ENCODE results near the gene MOB3A. TPM values are rescaled to one million over a fixed set of nuclear protein-coding genes. Genes with fewer than 3 reads are reported as not detected.

MOB3A gene
- total RNA-seq (2022) (10.8 and 11.7 TPM in 2 replicates), Bru-seq, nascent RNA (percentile 46 among the genes with signal in this experiment), BruChase-seq, experiment 1, labeled RNA remaining after a 2-hour chase (percentile 56 among the genes with signal in this experiment), BruChase-seq, experiment 2, labeled RNA remaining after a 6-hour chase (percentile 55 among the genes with signal in this experiment)
- long read RNA-seq, transcript MOB3A-201 (5 exons, 3,391 nt) = major isoform, 14 of 19 reads
- long read RNA-seq, partial matches to known transcripts = 2 of 19 reads
- long read RNA-seq, other reads (novel, unspliced or antisense) = 1 of 19 reads

DNA sequence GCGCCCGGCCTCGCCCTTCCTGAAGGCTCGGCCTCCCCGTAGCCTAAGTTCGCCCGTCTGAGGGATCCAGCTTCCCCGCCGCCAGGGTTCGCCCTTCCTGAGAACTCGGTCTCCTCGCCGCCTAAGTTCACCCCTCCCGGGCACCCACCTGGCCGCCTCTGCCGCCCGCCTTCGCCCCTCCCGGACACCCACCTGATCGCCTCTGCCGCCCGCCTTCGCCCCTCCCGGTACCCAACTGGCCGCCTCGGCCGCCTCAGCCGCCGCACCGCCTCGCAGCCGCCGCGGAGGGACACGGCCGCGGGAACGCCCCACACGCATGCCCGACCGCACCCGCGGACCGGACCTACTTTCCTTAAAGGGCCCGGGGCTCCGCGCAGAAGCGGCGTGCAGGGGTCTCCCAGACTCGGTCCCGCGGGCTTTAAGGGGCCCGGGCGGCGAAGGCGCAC, at the start of gene MOB3A:
TSS of gene MOB3A (minus strand) at position 293 of the 446 bp plus-strand sequence. CDS start 17,766 bp downstream, outside the sequence.
- BruUV-seq (replicated peaks) = no TSS peak
- DNase-seq = peak in 1 of 2 experiments; percentile 90
- peaks cover 8% of the 10 kb centered on the region for H3K4me1 ChIP-seq
- H3K36me3 Mint-ChIP-seq (ENCODE audit: insufficient read depth, unreplicated experiment) = peaks cover 48% of the 10 kb centered on the region
- intact Hi-C loops (cut with micrococcal nuclease; ENCODE audit: unreplicated experiment) = loop anchor here (2.0 to 5.0 kb wide), 2 partner anchors 34 to 55 kb away; partner anchors contain the start of gene AP3D1
- no peaks in the 10 kb centered on the region for H3K9me3 Mint-ChIP-seq (ENCODE audit: unreplicated experiment)
- H3K36me3 ChIP-seq (ENCODE audit: control insufficient read depth, insufficient read depth, low read length) = no peaks in the 10 kb centered on the region
- no peaks in the 10 kb centered on the region for H3K27me3 ChIP-seq (replicated peaks; ENCODE audit: control insufficient read depth, insufficient read depth, low read length)
- no peaks in the 10 kb centered on the region for H3K4me1 Mint-ChIP-seq (ENCODE audit: low read depth, unreplicated experiment)
- no peaks in the 10 kb centered on the region for H3K27me3 Mint-ChIP-seq (ENCODE audit: insufficient read depth, unreplicated experiment)
- H3K27ac Mint-ChIP-seq (ENCODE audit: unreplicated experiment) = peak within 1 kb of the TSS; percentile 88
- H3K4me3 ChIP-seq (ENCODE audit: low read depth, low read length) = peak within 1 kb of the TSS; percentile 69
- ChIA-PET POLR2A (interaction anchor here (0.9 kb wide), 1 partner anchor 35 kb away, joined by 3 read pairs; no protein-coding TSS in a partner anchor), CTCF (interaction anchor here (0.5 kb wide), 1 partner anchor 77 kb away, joined by 3 read pairs; no protein-coding TSS in a partner anchor)
- TF ChIP-seq, protein P1, sequence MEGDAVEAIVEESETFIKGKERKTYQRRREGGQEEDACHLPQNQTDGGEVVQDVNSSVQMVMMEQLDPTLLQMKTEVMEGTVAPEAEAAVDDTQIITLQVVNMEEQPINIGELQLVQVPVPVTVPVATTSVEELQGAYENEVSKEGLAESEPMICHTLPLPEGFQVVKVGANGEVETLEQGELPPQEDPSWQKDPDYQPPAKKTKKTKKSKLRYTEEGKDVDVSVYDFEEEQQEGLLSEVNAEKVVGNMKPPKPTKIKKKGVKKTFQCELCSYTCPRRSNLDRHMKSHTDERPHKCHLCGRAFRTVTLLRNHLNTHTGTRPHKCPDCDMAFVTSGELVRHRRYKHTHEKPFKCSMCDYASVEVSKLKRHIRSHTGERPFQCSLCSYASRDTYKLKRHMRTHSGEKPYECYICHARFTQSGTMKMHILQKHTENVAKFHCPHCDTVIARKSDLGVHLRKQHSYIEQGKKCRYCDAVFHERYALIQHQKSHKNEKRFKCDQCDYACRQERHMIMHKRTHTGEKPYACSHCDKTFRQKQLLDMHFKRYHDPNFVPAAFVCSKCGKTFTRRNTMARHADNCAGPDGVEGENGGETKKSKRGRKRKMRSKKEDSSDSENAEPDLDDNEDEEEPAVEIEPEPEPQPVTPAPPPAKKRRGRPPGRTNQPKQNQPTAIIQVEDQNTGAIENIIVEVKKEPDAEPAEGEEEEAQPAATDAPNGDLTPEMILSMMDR (IDR thresholded peaks at IDR 0.05; ENCODE audit: insufficient read depth in 1 of 2, low read depth in 1 of 2, low read length in 1 of 2, severe bottlenecking in 1 of 2, unreplicated experiment in 1 of 2) = peak; percentile 57 to 58
- no peaks in the 10 kb centered on the region for H3K9me3 ChIP-seq
- H3K4me3 Mint-ChIP-seq (ENCODE audit: unreplicated experiment) = peak within 1 kb of the TSS; percentile 82

DNA sequence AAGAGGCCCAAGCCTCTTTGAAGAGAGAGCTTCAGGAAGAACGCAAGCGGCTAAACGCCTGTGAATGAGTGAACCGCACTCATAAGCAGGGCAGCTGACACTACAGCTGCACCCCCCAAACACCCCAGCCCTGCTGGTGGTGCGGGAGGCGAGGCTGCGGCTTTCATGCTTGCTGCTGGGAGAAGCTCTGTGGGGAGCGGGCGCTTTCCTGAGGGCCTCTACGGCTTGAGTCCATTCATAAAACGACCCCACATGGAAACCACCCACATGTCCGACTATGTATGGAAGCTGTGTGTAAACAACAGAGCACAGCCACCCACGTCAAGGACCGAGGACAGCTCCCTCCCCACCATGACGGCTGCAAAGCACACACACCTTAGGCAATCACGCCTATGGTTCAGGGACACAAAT, 49.7 kb upstream of the MOB3A start:
- no peak overlapping the region for H3K27ac Mint-ChIP-seq (ENCODE audit: unreplicated experiment)

DNA sequence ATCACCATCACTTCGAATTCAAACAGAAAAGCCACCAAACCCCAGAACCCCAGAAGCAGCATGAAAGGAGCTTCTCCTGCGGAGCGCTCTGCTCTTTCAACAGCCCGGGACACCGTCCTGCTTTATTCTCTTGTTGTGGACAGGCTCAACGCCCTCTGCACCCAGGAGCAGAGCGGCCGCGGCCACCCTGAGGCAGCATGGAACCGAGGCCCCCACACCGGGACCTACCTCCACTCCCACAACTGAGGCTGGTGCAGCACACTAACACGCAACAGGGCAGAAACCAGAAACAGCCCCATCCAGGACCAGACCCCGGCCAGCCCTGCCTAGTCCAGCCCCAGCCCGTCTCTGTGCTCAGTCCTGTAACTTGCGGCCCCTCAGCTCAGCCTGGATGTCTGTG, 48.1 kb upstream of the MOB3A start:
- H3K36me3 Mint-ChIP-seq (ENCODE audit: insufficient read depth, unreplicated experiment) = peaks cover 59% of the 10 kb centered on the region
- Histone ChIP-seq H3K36me3 (ENCODE audit: control insufficient read depth, insufficient read depth, low read length) (no peaks in the 10 kb centered on the region; the same call in 1 of the 2 replicates), H3K9me3 (no peaks in the 10 kb centered on the region), H3K4me3 (ENCODE audit: low read depth, low read length) (no peak overlapping the region), H3K4me1 (no peaks in the 10 kb centered on the region), H3K27me3 (replicated peaks; ENCODE audit: control insufficient read depth, insufficient read depth, low read length) (no peaks in the 10 kb centered on the region)
- no peak overlapping the region for H3K4me3 Mint-ChIP-seq (ENCODE audit: unreplicated experiment)
- ChIA-PET POLR2A (no interaction called here), CTCF (no interaction called here)
- no peaks in the 10 kb centered on the region for H3K4me1 Mint-ChIP-seq (ENCODE audit: low read depth, unreplicated experiment)
- TF ChIP-seq, protein P1 (IDR thresholded peaks at IDR 0.05; ENCODE audit: insufficient read depth in 1 of 2, low read depth in 1 of 2, low read length in 1 of 2, severe bottlenecking in 1 of 2, unreplicated experiment in 1 of 2) = no peak
- BruUV-seq (replicated peaks) = no TSS peak
- no peaks in the 10 kb centered on the region for H3K9me3 Mint-ChIP-seq (ENCODE audit: unreplicated experiment)
- intact Hi-C loops (cut with micrococcal nuclease; ENCODE audit: unreplicated experiment) = no loop called here
- DNase-seq = no peak
- H3K27ac Mint-ChIP-seq (ENCODE audit: unreplicated experiment) = no peak overlapping the region
- H3K27me3 Mint-ChIP-seq (ENCODE audit: insufficient read depth, unreplicated experiment) = no peaks in the 10 kb centered on the region

More for the DNA sequence above, 49.7 kb upstream of the MOB3A start:
- Histone ChIP-seq H3K27me3 (replicated peaks; ENCODE audit: control insufficient read depth, insufficient read depth, low read length) (no peaks in the 10 kb centered on the region), H3K4me1 (peaks cover 11% of the 10 kb centered on the region), H3K36me3 (ENCODE audit: control insufficient read depth, insufficient read depth, low read length) (no peaks in the 10 kb centered on the region; the same call in 1 of the 2 replicates), H3K9me3 (no peaks in the 10 kb centered on the region), H3K4me3 (ENCODE audit: low read depth, low read length) (no peak overlapping the region)
- H3K36me3 Mint-ChIP-seq (ENCODE audit: insufficient read depth, unreplicated experiment) = peaks cover 43% of the 10 kb centered on the region
- BruUV-seq (replicated peaks) = no TSS peak
- TF ChIP-seq, protein P1 (IDR thresholded peaks at IDR 0.05; ENCODE audit: insufficient read depth in 1 of 2, low read depth in 1 of 2, low read length in 1 of 2, severe bottlenecking in 1 of 2, unreplicated experiment in 1 of 2) = no peak
- no peaks in the 10 kb centered on the region for H3K27me3 Mint-ChIP-seq (ENCODE audit: insufficient read depth, unreplicated experiment)
- ChIA-PET CTCF (interaction anchor here (0.6 to 0.9 kb wide), 2 partner anchors 23 to 215 kb away, joined by 3 read pairs; no protein-coding TSS in a partner anchor), POLR2A (interaction anchor here (0.6 kb wide), 1 partner anchor 98 kb away, joined by 3 read pairs; no protein-coding TSS in a partner anchor)
- H3K4me3 Mint-ChIP-seq (ENCODE audit: unreplicated experiment) = no peak overlapping the region
- no peak for DNase-seq
- intact Hi-C loops (cut with micrococcal nuclease; ENCODE audit: unreplicated experiment) = no loop called here
- H3K4me1 Mint-ChIP-seq (ENCODE audit: low read depth, unreplicated experiment) = no peaks in the 10 kb centered on the region
- H3K9me3 Mint-ChIP-seq (ENCODE audit: unreplicated experiment) = no peaks in the 10 kb centered on the region

Data from Caco-2 (cell line).